ENCODE data around the gene RYR1.

RYR1 gene

DNA sequence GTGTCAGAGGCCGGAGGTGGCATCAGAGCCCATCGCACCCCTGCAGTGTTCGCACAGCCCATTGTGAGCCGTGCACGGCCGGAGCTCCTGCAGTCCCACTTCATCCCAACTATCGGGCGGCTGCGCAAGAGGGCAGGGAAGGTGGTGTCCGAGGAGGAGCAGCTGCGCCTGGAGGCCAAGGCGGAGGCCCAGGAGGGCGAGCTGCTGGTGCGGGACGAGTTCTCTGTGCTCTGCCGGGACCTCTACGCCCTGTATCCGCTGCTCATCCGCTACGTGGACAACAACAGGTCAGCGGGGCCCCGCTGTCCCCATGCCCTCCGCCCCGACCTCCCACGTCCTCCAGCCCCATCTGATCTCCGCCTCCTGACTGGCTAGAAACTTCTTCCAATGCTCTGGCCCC, 85.7 kb downstream of the RYR1 start:
- DNase-seq = no peak
- no peak overlapping the region for H3K4me3 ChIP-seq (ENCODE audit: low read depth, low read length)
- no peaks in the 10 kb centered on the region for H3K27me3 ChIP-seq (ENCODE audit: insufficient read depth, low read depth, severe bottlenecking)
- H3K27ac ChIP-seq = no peak overlapping the region
- TF ChIP-seq, protein P1, sequence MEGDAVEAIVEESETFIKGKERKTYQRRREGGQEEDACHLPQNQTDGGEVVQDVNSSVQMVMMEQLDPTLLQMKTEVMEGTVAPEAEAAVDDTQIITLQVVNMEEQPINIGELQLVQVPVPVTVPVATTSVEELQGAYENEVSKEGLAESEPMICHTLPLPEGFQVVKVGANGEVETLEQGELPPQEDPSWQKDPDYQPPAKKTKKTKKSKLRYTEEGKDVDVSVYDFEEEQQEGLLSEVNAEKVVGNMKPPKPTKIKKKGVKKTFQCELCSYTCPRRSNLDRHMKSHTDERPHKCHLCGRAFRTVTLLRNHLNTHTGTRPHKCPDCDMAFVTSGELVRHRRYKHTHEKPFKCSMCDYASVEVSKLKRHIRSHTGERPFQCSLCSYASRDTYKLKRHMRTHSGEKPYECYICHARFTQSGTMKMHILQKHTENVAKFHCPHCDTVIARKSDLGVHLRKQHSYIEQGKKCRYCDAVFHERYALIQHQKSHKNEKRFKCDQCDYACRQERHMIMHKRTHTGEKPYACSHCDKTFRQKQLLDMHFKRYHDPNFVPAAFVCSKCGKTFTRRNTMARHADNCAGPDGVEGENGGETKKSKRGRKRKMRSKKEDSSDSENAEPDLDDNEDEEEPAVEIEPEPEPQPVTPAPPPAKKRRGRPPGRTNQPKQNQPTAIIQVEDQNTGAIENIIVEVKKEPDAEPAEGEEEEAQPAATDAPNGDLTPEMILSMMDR (IDR thresholded peaks at IDR 0.05; ENCODE audit: low read depth, low read length) = no peak
- no peaks in the 10 kb centered on the region for H3K36me3 ChIP-seq
- H3K9me3 ChIP-seq (ENCODE audit: severe bottlenecking) = no peaks in the 10 kb centered on the region

DNA sequence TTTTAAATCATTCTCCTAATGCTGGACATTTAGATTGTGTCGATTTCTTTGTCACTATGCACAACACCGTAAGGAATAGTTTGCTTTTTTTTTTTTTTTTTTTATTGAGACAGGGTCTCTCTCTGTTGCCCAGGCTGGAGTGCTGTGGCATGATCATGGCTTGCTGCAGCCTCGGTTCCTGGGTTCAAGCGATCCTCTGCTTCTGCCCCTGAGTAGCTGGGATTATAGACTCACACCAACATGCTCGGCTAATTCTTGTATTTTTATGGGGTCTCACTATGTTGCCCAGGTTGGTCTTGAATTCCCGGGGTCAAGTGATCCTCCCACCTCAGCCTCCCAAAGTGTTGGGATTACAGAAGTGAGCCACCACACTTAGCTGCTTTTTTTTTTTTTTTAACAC, 86.5 kb downstream of the RYR1 start:
- H3K9me3 ChIP-seq (ENCODE audit: severe bottlenecking) = no peaks in the 10 kb centered on the region
- no peak for DNase-seq
- no peaks in the 10 kb centered on the region for H3K27me3 ChIP-seq (ENCODE audit: insufficient read depth, low read depth, severe bottlenecking)
- TF ChIP-seq, protein P1 (IDR thresholded peaks at IDR 0.05; ENCODE audit: low read depth, low read length) = no peak
- H3K4me3 ChIP-seq (ENCODE audit: low read depth, low read length) = no peak overlapping the region
- H3K36me3 ChIP-seq = no peaks in the 10 kb centered on the region
- no peak overlapping the region for H3K27ac ChIP-seq

DNA sequence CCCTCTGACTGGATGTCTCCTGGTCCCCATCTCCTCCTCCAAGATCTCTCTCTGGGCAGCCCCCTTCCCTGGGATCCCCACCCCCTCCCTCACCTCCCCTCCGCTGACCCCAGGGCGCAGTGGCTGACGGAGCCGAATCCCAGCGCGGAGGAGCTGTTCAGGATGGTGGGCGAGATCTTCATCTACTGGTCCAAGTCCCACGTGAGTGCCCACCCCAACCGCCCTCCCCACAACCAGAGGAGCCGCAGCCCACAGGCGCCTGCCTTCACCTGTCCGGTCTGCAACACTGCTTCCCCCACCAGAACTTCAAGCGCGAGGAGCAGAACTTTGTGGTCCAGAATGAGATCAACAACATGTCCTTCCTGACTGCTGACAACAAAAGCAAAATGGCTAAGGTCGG, 89.4 kb downstream of the RYR1 start:
- TF ChIP-seq, protein P1 (IDR thresholded peaks at IDR 0.05; ENCODE audit: low read depth, low read length) = no peak
- Histone ChIP-seq H3K36me3 (no peaks in the 10 kb centered on the region), H3K27ac (no peak overlapping the region), H3K4me3 (ENCODE audit: low read depth, low read length) (no peak overlapping the region), H3K27me3 (ENCODE audit: insufficient read depth, low read depth, severe bottlenecking) (no peaks in the 10 kb centered on the region), H3K9me3 (ENCODE audit: severe bottlenecking) (peaks cover 2% of the 10 kb centered on the region)
- no peak for DNase-seq

DNA sequence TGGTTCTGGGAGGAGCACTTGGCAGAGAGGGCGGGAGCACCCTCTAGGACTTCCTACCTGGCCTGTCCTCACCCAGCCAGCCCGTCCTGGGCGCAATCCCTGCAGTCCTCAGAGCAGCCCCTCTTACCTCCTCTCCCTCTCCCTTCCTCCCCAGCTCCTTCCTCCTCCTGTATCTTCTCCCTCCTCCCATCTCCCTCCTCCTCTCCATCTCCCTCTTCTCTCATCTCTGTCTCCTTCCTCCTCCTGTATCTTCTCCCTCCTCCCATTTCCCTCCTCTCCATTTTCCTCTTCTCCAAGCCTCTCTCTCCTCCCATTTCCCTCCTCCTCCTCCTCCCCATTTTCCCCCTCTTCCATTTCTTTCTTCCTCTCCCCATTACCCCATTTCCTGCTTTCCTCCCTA, 89.8 kb downstream of the RYR1 start:
- no peak for DNase-seq

DNA sequence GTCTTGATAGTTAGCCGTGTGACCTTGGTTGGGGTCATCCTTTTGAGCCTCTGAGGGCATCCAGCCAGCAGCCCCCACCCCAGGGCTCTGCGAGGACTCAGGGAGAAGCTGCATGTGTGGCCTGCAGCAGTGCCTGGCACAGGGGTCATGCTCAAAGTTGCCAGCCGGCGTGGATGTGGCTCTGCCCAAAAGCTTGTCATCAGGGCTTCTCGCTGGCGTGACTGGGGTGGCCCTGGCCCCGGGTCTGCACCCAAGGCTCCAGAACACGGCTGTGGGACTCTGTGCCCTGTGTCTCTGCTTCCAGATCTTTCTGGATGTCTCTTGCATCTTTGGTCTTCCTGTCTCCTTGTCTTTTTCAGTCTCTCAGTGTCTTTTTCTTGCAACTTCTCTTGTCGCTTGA, 90.9 kb downstream of the RYR1 start:
- Histone ChIP-seq H3K4me3 (ENCODE audit: low read depth, low read length) (no peak overlapping the region), H3K27me3 (ENCODE audit: insufficient read depth, low read depth, severe bottlenecking) (no peaks in the 10 kb centered on the region), H3K27ac (no peak overlapping the region), H3K9me3 (ENCODE audit: severe bottlenecking) (peaks cover 2% of the 10 kb centered on the region), H3K36me3 (no peaks in the 10 kb centered on the region)
- TF ChIP-seq, protein P1 (IDR thresholded peaks at IDR 0.05; ENCODE audit: low read depth, low read length) = no peak
- DNase-seq = no peak

More for the DNA sequence above, 89.8 kb downstream of the RYR1 start:
- Histone ChIP-seq H3K36me3 (no peaks in the 10 kb centered on the region), H3K4me3 (ENCODE audit: low read depth, low read length) (no peak overlapping the region), H3K9me3 (ENCODE audit: severe bottlenecking) (peaks cover 2% of the 10 kb centered on the region), H3K27me3 (ENCODE audit: insufficient read depth, low read depth, severe bottlenecking) (no peaks in the 10 kb centered on the region), H3K27ac (no peak overlapping the region)
- TF ChIP-seq, protein P1 (IDR thresholded peaks at IDR 0.05; ENCODE audit: low read depth, low read length) = no peak

DNA sequence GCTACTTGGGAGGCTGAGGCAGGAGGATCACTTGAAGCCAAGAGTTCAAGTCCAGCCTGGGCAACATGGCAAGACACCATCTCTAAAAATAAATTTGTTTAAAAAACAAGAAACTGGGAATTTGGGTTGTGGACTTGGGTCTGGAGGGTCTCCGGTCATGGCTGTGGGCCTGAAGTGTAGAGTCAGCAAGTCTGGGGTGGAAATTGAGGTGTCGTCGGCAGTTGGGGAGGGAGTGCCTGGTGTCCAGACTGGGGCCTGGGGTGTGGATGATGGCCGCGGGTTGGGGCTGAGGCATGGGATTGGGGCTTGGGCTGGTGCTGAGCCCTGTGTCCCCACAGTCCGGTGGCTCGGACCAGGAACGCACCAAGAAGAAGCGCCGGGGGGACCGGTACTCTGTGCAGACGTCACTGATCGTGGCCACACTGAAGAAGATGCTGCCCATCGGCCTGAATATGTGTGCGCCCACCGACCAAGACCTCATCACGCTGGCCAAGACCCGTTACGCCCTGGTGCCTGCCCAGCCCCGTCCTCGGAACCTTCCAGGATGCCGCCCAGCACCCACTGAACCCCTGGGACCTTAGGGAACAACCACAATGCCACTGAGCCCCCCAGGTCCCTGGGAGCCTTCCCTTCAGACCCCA, 91.6 kb downstream of the RYR1 start:
- Histone ChIP-seq H3K27me3 (ENCODE audit: insufficient read depth, low read depth, severe bottlenecking) (no peaks in the 10 kb centered on the region), H3K4me3 (ENCODE audit: low read depth, low read length) (no peak overlapping the region), H3K9me3 (ENCODE audit: severe bottlenecking) (peaks cover 2% of the 10 kb centered on the region), H3K36me3 (no peaks in the 10 kb centered on the region), H3K27ac (no peak overlapping the region)
- TF ChIP-seq, protein P1 (IDR thresholded peaks at IDR 0.05; ENCODE audit: low read depth, low read length) = no peak
- no peak for DNase-seq
